ENCODE results near the gene KIRREL3.

DNA sequence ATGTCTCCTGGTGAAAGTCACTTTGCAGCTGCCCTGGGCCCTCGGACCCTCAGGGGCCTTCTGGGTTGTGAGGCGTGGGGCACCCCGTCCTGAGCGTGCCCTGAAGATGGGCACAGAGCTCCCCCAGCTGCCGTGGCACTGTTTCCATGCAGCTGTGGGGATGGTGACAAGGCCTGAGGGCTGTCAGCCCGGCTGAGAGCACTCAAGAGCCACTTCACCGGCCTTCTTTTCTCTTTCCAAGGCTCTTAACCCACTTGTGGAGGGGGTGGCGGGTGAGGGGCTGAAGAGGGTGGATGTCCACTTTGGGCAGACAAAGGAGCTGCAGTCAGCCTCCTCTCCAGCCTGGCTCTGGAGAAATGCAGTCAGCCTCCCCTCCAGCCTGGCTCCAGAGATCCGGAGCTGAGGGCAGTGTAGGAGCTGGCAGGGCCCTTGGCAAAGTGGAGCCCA, 405.6 kb downstream of the KIRREL3 start:
- TF ChIP-seq, protein P1, sequence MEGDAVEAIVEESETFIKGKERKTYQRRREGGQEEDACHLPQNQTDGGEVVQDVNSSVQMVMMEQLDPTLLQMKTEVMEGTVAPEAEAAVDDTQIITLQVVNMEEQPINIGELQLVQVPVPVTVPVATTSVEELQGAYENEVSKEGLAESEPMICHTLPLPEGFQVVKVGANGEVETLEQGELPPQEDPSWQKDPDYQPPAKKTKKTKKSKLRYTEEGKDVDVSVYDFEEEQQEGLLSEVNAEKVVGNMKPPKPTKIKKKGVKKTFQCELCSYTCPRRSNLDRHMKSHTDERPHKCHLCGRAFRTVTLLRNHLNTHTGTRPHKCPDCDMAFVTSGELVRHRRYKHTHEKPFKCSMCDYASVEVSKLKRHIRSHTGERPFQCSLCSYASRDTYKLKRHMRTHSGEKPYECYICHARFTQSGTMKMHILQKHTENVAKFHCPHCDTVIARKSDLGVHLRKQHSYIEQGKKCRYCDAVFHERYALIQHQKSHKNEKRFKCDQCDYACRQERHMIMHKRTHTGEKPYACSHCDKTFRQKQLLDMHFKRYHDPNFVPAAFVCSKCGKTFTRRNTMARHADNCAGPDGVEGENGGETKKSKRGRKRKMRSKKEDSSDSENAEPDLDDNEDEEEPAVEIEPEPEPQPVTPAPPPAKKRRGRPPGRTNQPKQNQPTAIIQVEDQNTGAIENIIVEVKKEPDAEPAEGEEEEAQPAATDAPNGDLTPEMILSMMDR (IDR thresholded peaks at IDR 0.05 in 8 of 11, conservative IDR thresholded peaks at IDR 0.05 in 3 of 11), result no peak
- TF ChIP-seq POLR2AphosphoS5 (IDR thresholded peaks at IDR 0.05) (no peak), POLR2A (IDR thresholded peaks at IDR 0.05) (no peak)
